Measurements from ENCODE around the gene CLIC1. TPM values are rescaled to one million over a fixed set of nuclear protein-coding genes. Genes with fewer than 3 reads are reported as not detected.

CLIC1 gene
- total RNA-seq, 1 donor from 2014 or later = 286 TPM

DNA sequence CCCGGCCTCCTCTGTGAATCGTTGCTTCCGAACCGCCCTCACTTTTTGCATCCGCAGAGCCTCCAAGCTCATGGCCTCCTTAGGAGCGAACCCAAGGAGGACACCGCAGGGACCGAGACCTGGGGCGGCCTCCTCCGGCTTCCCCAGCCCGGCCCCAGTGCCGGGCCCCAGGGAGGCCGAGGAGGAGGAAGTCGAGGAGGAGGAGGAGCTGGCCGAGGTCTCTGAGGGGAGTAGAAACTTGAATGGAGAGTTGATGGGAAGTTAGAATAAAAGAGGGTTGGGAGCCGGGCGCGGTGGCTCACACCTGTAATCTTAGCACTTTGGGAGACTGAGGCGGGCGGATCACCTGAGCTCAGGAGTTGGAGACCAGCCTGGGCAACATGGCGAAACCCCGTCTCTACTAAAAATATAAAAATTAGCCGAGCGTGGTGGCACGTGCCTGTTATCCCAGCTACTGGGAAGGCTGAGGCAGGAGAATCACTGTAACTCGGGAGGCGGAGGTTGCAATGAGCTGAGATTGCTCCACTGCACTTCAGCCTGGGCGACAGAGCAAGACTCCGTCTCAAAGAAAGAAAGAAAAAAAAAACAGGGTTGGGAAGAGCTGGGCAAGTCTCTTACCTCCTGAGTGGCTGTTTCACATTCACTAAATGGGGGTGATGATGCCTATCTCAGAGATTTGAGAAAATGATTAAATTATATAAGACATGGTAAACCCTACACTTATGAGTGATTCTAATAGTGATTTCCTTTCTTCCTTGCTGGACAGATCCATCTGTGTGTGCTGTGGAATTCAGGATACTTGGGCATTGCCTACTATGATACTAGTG is 4.3 kb upstream of the CLIC1 start:
- Histone ChIP-seq H3K27me3 (no peaks in the 10 kb centered on the region), H3K4me1 (peaks cover 36% of the 10 kb centered on the region), H3K4me3 (peak overlapping the region; percentile 83), H3K36me3 (no peaks in the 10 kb centered on the region), H3K9me3 (no peaks in the 10 kb centered on the region), H3K27ac (peak overlapping the region; percentile 43)
- DNase-seq (peak; percentile 81), ATAC-seq (peak; percentile 6)
- intact Hi-C loops (cut with DNase I) = no loop called here
- TF ChIP-seq, protein P1, sequence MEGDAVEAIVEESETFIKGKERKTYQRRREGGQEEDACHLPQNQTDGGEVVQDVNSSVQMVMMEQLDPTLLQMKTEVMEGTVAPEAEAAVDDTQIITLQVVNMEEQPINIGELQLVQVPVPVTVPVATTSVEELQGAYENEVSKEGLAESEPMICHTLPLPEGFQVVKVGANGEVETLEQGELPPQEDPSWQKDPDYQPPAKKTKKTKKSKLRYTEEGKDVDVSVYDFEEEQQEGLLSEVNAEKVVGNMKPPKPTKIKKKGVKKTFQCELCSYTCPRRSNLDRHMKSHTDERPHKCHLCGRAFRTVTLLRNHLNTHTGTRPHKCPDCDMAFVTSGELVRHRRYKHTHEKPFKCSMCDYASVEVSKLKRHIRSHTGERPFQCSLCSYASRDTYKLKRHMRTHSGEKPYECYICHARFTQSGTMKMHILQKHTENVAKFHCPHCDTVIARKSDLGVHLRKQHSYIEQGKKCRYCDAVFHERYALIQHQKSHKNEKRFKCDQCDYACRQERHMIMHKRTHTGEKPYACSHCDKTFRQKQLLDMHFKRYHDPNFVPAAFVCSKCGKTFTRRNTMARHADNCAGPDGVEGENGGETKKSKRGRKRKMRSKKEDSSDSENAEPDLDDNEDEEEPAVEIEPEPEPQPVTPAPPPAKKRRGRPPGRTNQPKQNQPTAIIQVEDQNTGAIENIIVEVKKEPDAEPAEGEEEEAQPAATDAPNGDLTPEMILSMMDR (IDR thresholded peaks at IDR 0.05) = no peak

DNA sequence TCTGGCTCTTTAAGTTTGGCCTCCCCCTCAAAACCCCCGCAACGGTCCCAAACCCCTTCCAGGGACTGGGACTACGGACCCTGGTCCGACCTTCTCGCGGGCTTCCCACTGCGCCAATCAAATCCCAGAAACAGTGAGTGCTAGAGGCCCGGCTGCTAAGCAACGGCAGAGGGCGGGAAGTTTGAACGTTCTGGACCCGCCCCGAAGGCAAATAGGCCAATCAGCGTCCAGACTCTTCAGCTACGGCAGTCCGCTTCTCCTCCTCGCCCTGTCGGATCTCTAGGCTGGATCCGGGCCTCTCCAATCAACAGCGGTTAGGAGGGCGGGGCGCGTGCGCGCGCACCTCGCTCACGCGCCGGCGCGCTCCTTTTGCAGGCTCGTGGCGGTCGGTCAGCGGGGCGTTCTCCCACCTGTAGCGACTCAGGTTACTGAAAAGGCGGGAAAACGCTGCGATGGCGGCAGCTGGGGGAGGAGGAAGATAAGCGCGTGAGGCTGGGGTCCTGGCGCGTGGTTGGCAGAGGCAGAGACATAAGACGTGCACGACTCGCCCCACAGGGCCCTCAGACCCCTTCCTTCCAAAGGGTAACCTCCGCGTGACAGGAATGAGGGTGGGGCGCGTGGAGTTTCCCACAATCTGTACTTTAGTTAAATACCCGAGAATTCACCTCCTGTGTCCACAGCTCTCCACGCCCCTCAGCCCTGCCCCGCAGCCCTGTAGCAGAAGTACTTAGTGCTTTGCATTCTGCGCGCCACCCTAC is 3.5 kb upstream of the CLIC1 start, which contains the start of gene MSH5:
Gene MSH5, plus strand, starts transcription at position 367 of the 758 bp plus-strand sequence. CDS start 462 bp downstream, outside the sequence.
- peak; percentile 93 for ATAC-seq
- Histone ChIP-seq H3K27ac (peak within 1 kb of the TSS; percentile 92), H3K9me3 (no peaks in the 10 kb centered on the region), H3K4me3 (peak within 1 kb of the TSS; percentile 83), H3K27me3 (no peaks in the 10 kb centered on the region), H3K36me3 (no peaks in the 10 kb centered on the region), H3K4me1 (peaks cover 36% of the 10 kb centered on the region)
- peak; percentile 98 for DNase-seq
- TF ChIP-seq, protein P1 (IDR thresholded peaks at IDR 0.05) = no peak
- intact Hi-C loops (cut with DNase I) = no loop called here

DNA sequence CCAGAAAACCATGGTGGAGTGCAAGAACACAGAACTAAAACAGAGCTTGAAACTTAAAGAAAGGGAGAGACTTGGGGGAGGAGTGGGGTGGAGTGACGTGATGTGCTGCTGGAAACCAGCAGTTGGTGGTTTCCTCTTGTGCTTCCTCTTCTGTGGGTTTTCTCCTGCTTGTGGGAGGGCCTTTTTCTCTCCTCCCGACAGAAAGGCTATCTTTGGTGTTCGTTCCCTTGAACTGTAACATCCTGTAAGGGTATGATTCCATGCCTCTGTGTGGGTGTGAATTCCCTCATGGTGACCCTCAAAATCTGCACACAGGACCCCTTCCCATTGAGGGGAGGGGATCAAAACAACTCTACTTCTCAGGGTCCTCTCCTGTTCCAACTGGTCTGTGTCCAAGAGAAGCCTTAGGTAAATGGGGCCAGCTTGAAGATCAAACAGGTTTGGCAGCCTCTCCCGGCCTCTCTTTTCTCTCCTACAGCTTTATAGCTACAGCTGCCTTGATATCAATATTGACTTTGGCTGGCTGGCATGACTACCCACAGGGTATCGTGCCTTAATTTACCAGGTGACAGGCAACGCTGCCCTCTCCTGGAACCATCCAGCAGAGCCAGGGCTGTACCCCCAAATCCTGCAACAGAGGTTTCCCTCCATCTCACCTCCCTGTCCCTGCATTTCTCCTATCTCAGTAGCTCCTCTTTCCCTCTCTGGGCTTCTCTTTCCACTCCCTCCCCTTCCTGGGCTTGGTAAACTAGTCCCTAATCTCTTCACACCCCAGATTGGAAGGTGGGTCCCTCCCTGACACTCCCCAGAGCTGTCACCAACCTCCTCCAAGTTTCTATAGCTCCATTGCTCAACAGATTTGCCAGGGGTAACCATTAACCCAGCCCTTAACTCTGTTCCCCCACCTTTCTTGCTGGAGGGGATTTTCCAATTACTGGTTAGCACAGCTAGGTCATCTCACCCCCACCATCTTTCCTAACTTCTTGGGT is 2.0 kb upstream of the CLIC1 start:
- ATAC-seq (peak; percentile 41), DNase-seq (peak; percentile 66)
- Histone ChIP-seq H3K4me1 (peaks cover 47% of the 10 kb centered on the region), H3K4me3 (peak overlapping the region; percentile 2), H3K9me3 (no peaks in the 10 kb centered on the region), H3K36me3 (peaks cover 14% of the 10 kb centered on the region), H3K27me3 (no peaks in the 10 kb centered on the region), H3K27ac (peak overlapping the region; percentile 92)
- intact Hi-C loops (cut with DNase I) = no loop called here
- TF ChIP-seq, protein P1 (IDR thresholded peaks at IDR 0.05) = peak; percentile 27

DNA sequence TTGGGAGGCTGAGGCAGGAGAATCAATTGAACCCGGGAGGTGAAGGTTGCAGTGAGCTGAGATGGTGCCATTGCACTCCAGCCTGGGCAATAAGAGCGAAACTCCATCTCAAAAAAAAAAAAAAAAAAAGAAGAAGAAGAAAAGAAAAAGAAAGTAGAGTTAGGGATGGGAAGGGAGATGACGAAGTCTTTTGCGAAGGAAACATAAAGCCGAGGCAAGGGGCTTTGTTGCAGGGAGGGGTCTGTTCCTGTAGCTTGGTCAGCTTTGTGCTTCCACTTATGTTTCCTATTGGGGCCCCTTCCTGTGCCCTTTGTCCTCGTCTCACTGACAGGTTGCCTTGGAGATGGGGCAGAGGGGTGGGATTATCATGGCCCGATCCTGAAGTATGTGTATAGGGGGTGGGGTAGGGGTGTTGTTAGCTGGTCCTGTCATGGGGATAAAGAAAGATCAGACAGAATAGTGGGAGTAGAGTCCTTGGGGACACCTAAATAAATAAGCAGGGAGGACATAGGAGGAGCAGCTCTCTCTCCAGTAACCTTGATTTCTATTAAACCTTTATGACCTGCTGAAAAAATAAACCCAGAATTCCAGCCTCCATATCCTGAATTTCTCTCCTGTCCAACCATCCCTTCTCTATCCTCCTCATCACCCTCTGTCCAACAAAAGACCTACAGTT is 1.1 kb upstream of the CLIC1 start:
- TF ChIP-seq, protein P1 (IDR thresholded peaks at IDR 0.05) = no peak
- peaks cover 22% of the 10 kb centered on the region for H3K36me3 ChIP-seq
- peak overlapping the region; percentile 92 for H3K27ac ChIP-seq
- no peaks in the 10 kb centered on the region for H3K9me3 ChIP-seq
- peak overlapping the region; percentile 2 for H3K4me3 ChIP-seq
- no peaks in the 10 kb centered on the region for H3K27me3 ChIP-seq
- no peak for ATAC-seq
- peaks cover 49% of the 10 kb centered on the region for H3K4me1 ChIP-seq
- DNase-seq = no peak
- intact Hi-C loops (cut with DNase I) = no loop called here
